Spleen (tissue), 11 donors: ENCODE measurements around the gene AKT3. TPM values are rescaled to one million over a fixed set of nuclear protein-coding genes. Genes with fewer than 3 reads are reported as not detected.

Source experiments
- DNase-seq: peaks from one replicate; pipeline ENCODE4 v3.0.0-alpha.2; 2020
- H3K27ac ChIP-seq, 8 donors: fragments of 200-600 bp; sonication (generic) in 7 of 8; 1 replicate in 4 of 8; 2 replicates in 4 of 8; pipeline versions ENCODE4 v1.5.0 to v1.8.0; 2016 to 2021; ENCODE audit warnings: inconsistent platforms in 4 of 8, mild to moderate bottlenecking in 4 of 8, moderate library complexity in 1 of 8
- H3K27me3 ChIP-seq, 7 donors: fragments of 200-600 bp; sonication (generic) in 6 of 7; replicated peaks in 1 of 7; 1 replicate in 4 of 7; 2 replicates in 3 of 7; pipeline versions ENCODE4 v1.5.0 to v1.8.0; 2016 to 2021; ENCODE audit warnings: inconsistent platforms in 3 of 7, mild to moderate bottlenecking in 1 of 7
- H3K36me3 ChIP-seq, 6 donors: fragments of 200-600 bp; sonication (generic) in 5 of 6; 1 replicate in 4 of 6; 2 replicates in 2 of 6; pipeline versions ENCODE4 v1.5.0 to v1.8.0; 2016 to 2021; ENCODE audit warnings: inconsistent platforms in 2 of 6
- H3K4me1 ChIP-seq, 6 donors: fragments of 200-600 bp; sonication (generic) in 5 of 6; 1 replicate in 3 of 6; 2 replicates in 3 of 6; pipeline versions ENCODE4 v1.5.0 to v1.8.0; 2016 to 2021; ENCODE audit warnings: inconsistent platforms in 3 of 6
- H3K4me3 ChIP-seq, 8 donors: fragments of 200-600 bp; sonication (generic) in 7 of 8; 1 replicate in 4 of 8; 2 replicates in 4 of 8; pipeline versions ENCODE4 v1.5.0 to v1.8.0; 2016 to 2021; ENCODE audit warnings: inconsistent platforms in 4 of 8, mild to moderate bottlenecking in 4 of 8, moderate library complexity in 2 of 8
- H3K9me3 ChIP-seq, 8 donors: fragments of 200-600 bp; sonication (generic) in 7 of 8; 1 replicate in 4 of 8; 2 replicates in 4 of 8; pipeline versions ENCODE4 v1.5.0 to v1.8.0; 2016 to 2021; ENCODE audit warnings: inconsistent platforms in 4 of 8
- CTCF ChIP-seq, 11 experiments: fragments of 200-600 bp in 7 of 11; fragments of 450-650 bp in 4 of 11; sonication (generic) in 4 of 11; IDR thresholded peaks in 8 of 11; conservative IDR thresholded peaks in 3 of 11; 1 replicate in 7 of 11; 2 replicates in 4 of 11; pipeline versions ENCODE4 v1.4.0 to v1.8.0; 2016 to 2021; ENCODE audit warnings: antibody characterized with exemption in 11 of 11, inconsistent platforms in 4 of 11, mild to moderate bottlenecking in 1 of 11
- POLR2A ChIP-seq, 3 donors: fragments of 450-650 bp; IDR thresholded peaks; one replicate each; pipeline ENCODE4 v1.5.1; 2017; ENCODE audit warnings: antibody characterized with exemption in 3 of 3, mild to moderate bottlenecking in 1 of 3
- POLR2AphosphoS5 ChIP-seq, 3 donors: sonication (generic); formaldehyde crosslinking; IDR thresholded peaks; one replicate each; pipeline ENCODE4 v1.5.1; 2017; ENCODE audit warnings: antibody characterized with exemption in 3 of 3
- WGBS, 5 donors: extraction: QIAGEN DNeasy Blood & Tissue Kit in 3 of 5; methylation state at CpG; one replicate each; pipeline versions ENCODE4 v1.1.5 to v1.1.7; 2013 to 2018; 5-methylcytosine and 5-hydroxymethylcytosine counted together
- intact Hi-C: fragments of 100-400 bp; cut with DNase I; formaldehyde crosslinking; loops from one replicate; pipeline ENCODE4 v1.15.0; 2023; ENCODE audit warnings: low total_unique reads
- polyA plus RNA-seq, 3 donors: library from polyadenylated mRNA; stranded (reverse); fragments of 200-250 nt; gene quantifications; one replicate each; pipeline ENCODE4 v1.2.1, GENCODE V29; 2013
- total RNA-seq, 7 donors: library from RNA; depleted of rRNA in 3 of 7; stranded (reverse); fragments of >200 nt in 3 of 7; fragmentation: NEBNext Ultra II Directional in 4 of 7; extraction: Animal tissue kit (Norgen Biotek cat#: 25700) in 4 of 7; gene quantifications; one replicate each; pipeline versions ENCODE4 v1.1.0 to v1.2.1, GENCODE V29; 2016 to 2021
- donor health status: healthy with polysubstance abuse.
- donor health status: DM: no; HTN: no; CAD: no; lungs with moderate emphysema.
- donor health status: DM: no; HTN: no; CAD: no.
- donor health status: Bipolar disorder and iron deficiency.
- donor health status: healthy.
- donor health status: DM: no; HTN: no; CAD: no.
- donor health status: DM: yes; HTN: yes; CAD: no.

The AKT3 gene
- total and polyA plus RNA-seq, 10 donors = 4.3 to 91.3 (median 46.4) TPM

GRCh38 chr1:243563732-243564131 lies 286.3 kb downstream of the AKT3 start:
- no peak for TF ChIP-seq POLR2AphosphoS5 (IDR thresholded peaks at IDR 0.05)
- no peak for TF ChIP-seq CTCF (IDR thresholded peaks at IDR 0.05 in 8 of 11, conservative IDR thresholded peaks at IDR 0.05 in 3 of 11)
- TF ChIP-seq POLR2A (IDR thresholded peaks at IDR 0.05) = no peak
- Histone ChIP-seq H3K36me3 (peaks cover 0 to 60% (median 25%) of the 10 kb centered on the region in 6 donors), H3K9me3 (peaks cover 0 to 9% (median 1%) of the 10 kb centered on the region in 8 donors), H3K4me3 (no peak overlapping the region), H3K27ac (no peak overlapping the region), H3K27me3 (no peaks in the 10 kb centered on the region), H3K4me1 (no peaks in the 10 kb centered on the region)
- intact Hi-C loops = no loop called here
- no peak for DNase-seq
- 94 to 100% (median 97%) methylated on average over 4 of the region's 4 CpGs for WGBS, 5 donors

- intact Hi-C loops = no loop called here
- DNase-seq = no peak
- no peaks in the 10 kb centered on the region for H3K27me3 ChIP-seq
- no peak overlapping the region for H3K27ac ChIP-seq
- H3K36me3 ChIP-seq = peaks cover 0 to 56% (median 25%) of the 10 kb centered on the region in 6 donors
- no peak for TF ChIP-seq POLR2A (IDR thresholded peaks at IDR 0.05)
- TF ChIP-seq CTCF (IDR thresholded peaks at IDR 0.05 in 8 of 11, conservative IDR thresholded peaks at IDR 0.05 in 3 of 11) = no peak
- TF ChIP-seq POLR2AphosphoS5 (IDR thresholded peaks at IDR 0.05) = no peak
- WGBS, 5 donors = 81 to 92% (median 86%) methylated on average over 1 of the region's 1 CpG
- H3K9me3 ChIP-seq = peaks cover 0 to 9% (median 1%) of the 10 kb centered on the region in 8 donors
- H3K4me1 ChIP-seq = no peaks in the 10 kb centered on the region
- no peak overlapping the region for H3K4me3 ChIP-seq
Observed at GRCh38 chr1:243562473-243562872, 287.6 kb downstream of the AKT3 start.

- no peak for TF ChIP-seq POLR2A (IDR thresholded peaks at IDR 0.05)
- TF ChIP-seq POLR2AphosphoS5 (IDR thresholded peaks at IDR 0.05) = no peak
- no peak for TF ChIP-seq CTCF (IDR thresholded peaks at IDR 0.05 in 8 of 11, conservative IDR thresholded peaks at IDR 0.05 in 3 of 11)
- no peak for DNase-seq
- no peaks in the 10 kb centered on the region for H3K27me3 ChIP-seq
- peaks cover 0 to 9% (median 1%) of the 10 kb centered on the region in 8 donors for H3K9me3 ChIP-seq
- 94 to 100% (median 96%) methylated on average over 2 of the region's 2 CpGs for WGBS, 5 donors
- H3K36me3 ChIP-seq = peaks cover 0 to 50% (median 23%) of the 10 kb centered on the region in 6 donors
- intact Hi-C loops = no loop called here
- no peak overlapping the region for H3K27ac ChIP-seq
- H3K4me3 ChIP-seq = no peak overlapping the region
- no peaks in the 10 kb centered on the region for H3K4me1 ChIP-seq
Observed at GRCh38 chr1:243561588-243562319, 288.3 kb downstream of the AKT3 start.

GRCh38 chr1:243559575-243560162 lies 290.4 kb downstream of the AKT3 start:
- intact Hi-C loops = no loop called here
- H3K4me3 ChIP-seq = no peak overlapping the region
- no peaks in the 10 kb centered on the region for H3K4me1 ChIP-seq
- peaks cover 0 to 9% (median 1%) of the 10 kb centered on the region in 8 donors for H3K9me3 ChIP-seq
- H3K27ac ChIP-seq = no peak overlapping the region
- TF ChIP-seq POLR2AphosphoS5 (IDR thresholded peaks at IDR 0.05) = no peak
- no peak for TF ChIP-seq POLR2A (IDR thresholded peaks at IDR 0.05)
- TF ChIP-seq CTCF (IDR thresholded peaks at IDR 0.05 in 8 of 11, conservative IDR thresholded peaks at IDR 0.05 in 3 of 11) = no peak
- H3K27me3 ChIP-seq = no peaks in the 10 kb centered on the region
- 79 to 89% (median 84%) methylated on average over 7 of the region's 7 CpGs for WGBS, 5 donors
- peaks cover 0 to 48% (median 23%) of the 10 kb centered on the region in 6 donors for H3K36me3 ChIP-seq
- no peak for DNase-seq
